Mesendoderm (in vitro differentiated cells): ENCODE results near the gene SH3BP5.

ENCODE experiments used
- DNase-seq: peaks from one replicate; pipeline ENCODE4 v3.0.0; 2013
- H2AK5ac ChIP-seq: 2 replicates; pipeline ENCODE4 v1.6.1; 2013; ENCODE audit warnings: low read length, inconsistent platforms
- H2BK120ac ChIP-seq: 2 replicates; pipeline ENCODE4 v1.6.1; 2013; ENCODE audit warnings: low read depth, mild to moderate bottlenecking, low read length, moderate library complexity, mixed read lengths
- H2BK15ac ChIP-seq: replicated peaks from 2 replicates; pipeline ENCODE4 v1.6.1; 2013; ENCODE audit warnings: low read depth, mild to moderate bottlenecking, moderate library complexity
- H2BK5ac ChIP-seq: 2 replicates; pipeline ENCODE4 v1.6.1; 2013; ENCODE audit warnings: low read length, inconsistent platforms
- H3K18ac ChIP-seq: 2 replicates; pipeline ENCODE4 v1.6.1; 2013; ENCODE audit warnings: mild to moderate bottlenecking, low read length, mixed read lengths
- H3K23ac ChIP-seq: one replicate; pipeline ENCODE4 v1.6.1; 2013; ENCODE audit warnings: low read length
- H3K27ac ChIP-seq: 2 replicates; pipeline ENCODE4 v1.5.1; 2013; ENCODE audit warnings: low read depth, mild to moderate bottlenecking, inconsistent platforms, low read length, moderate library complexity
- H3K27me3 ChIP-seq: 2 replicates; pipeline ENCODE4 v1.6.1; 2013; ENCODE audit warnings: low read length, control low read depth, mild to moderate bottlenecking, inconsistent platforms; ENCODE audit not compliant: insufficient read depth, poor library complexity
- H3K36me3 ChIP-seq: 2 replicates; pipeline ENCODE4 v1.6.1; 2013; ENCODE audit warnings: low read length, inconsistent platforms; ENCODE audit not compliant: control insufficient read depth, insufficient read depth
- H3K4ac ChIP-seq: one replicate; pipeline ENCODE4 v1.6.1; 2013; ENCODE audit warnings: low read depth, mild to moderate bottlenecking, low read length, moderate library complexity
- H3K4me1 ChIP-seq: 2 replicates; pipeline ENCODE4 v1.6.1; 2013; ENCODE audit warnings: low read depth, low read length, inconsistent platforms; ENCODE audit not compliant: control insufficient read depth
- H3K4me2 ChIP-seq: 2 replicates; pipeline ENCODE4 v1.6.1; 2013; ENCODE audit warnings: low read length
- H3K4me3 ChIP-seq: 2 replicates; pipeline ENCODE4 v1.5.1; 2013; ENCODE audit warnings: mild to moderate bottlenecking, low read length
- H3K56ac ChIP-seq: one replicate; pipeline ENCODE4 v1.6.1; 2013; ENCODE audit warnings: low read length
- H3K79me1 ChIP-seq: 2 replicates; pipeline ENCODE4 v1.6.1; 2013; ENCODE audit warnings: low read length, inconsistent platforms
- H3K79me2 ChIP-seq: 2 replicates; pipeline ENCODE4 v1.6.1; 2013; ENCODE audit warnings: mild to moderate bottlenecking, low read length; ENCODE audit not compliant: control insufficient read depth, insufficient read depth
- H3K9ac ChIP-seq: 2 replicates; pipeline ENCODE4 v1.6.1; 2013; ENCODE audit warnings: low read length, inconsistent platforms
- H4K5ac ChIP-seq: one replicate; pipeline ENCODE4 v1.6.1; 2013; ENCODE audit warnings: low read length
- H4K8ac ChIP-seq: one replicate; pipeline ENCODE4 v1.6.1; 2013; ENCODE audit warnings: low read depth, mild to moderate bottlenecking, control low read depth, low read length, moderate library complexity
- WGBS: extraction: QIAGEN DNeasy Blood & Tissue Kit; methylation state at CpG from one replicate; pipeline ENCODE4 v1.1.7; 2013; ENCODE audit warnings: low lambda C conversion rate, missing lambda C conversion rate; ENCODE audit not compliant: insufficient coverage; ENCODE audit errors: extremely low coverage; 5-methylcytosine and 5-hydroxymethylcytosine counted together

SH3BP5 gene

DNA sequence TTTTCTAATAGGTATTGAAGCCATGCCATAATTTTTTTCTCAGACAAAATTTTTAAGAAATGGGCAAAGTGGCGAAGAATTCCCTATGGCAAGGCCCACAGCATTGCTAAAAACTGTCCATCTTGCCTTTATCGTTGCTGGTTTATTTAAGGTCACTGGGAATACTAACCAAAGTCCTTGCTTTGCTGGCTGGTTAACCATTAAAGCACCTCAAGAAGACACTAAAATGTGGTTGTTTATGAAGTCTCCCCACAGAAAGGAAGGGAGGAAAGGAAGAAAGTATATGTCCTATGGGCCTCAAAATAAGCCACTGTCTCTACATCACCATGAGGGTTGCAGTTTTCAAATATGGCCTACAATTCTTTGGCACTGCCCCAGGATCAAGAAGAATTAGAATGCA is 13.2 kb downstream of the SH3BP5 start:
- DNase-seq = no peak
- Histone ChIP-seq H3K79me1 (no peaks in the 10 kb centered on the region), H3K18ac (no peak overlapping the region), H2BK120ac (no peak overlapping the region), H3K9ac (no peak overlapping the region), H3K36me3 (no peaks in the 10 kb centered on the region), H3K4me3 (no peak overlapping the region), H3K4me1 (no peaks in the 10 kb centered on the region), H3K79me2 (no peaks in the 10 kb centered on the region), H4K8ac (no peak overlapping the region), H3K23ac (no peak overlapping the region), H2BK15ac (no peak overlapping the region), H3K56ac (no peak overlapping the region), H3K27me3 (no peaks in the 10 kb centered on the region), H3K4me2 (no peak overlapping the region), H2AK5ac (no peak overlapping the region), H2BK5ac (no peak overlapping the region), H4K5ac (no peak overlapping the region), H3K4ac (no peak overlapping the region), H3K27ac (no peak overlapping the region)
- WGBS = no CpG with 5 or more reads among the region's 2 CpGs

DNA sequence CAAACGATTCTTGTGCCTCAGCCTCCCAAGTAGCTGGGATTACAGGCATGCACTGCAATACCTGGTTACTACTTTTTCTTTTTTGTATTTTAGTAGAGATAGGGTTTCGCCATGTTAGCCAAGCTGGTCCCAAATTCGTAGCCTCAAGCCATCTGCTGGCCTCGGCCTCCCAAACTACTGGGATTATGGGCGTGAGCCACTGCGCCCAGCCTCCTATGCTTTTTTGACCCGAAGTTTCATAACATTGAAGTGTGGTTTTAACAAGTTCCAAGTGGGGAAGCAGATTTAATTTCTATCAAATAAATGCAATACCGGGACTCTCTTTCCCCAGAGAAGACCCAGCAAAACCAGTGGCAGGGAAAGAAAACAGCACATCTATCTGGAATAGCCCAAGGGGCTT is 13.7 kb downstream of the SH3BP5 start:
- Histone ChIP-seq H3K27me3 (no peaks in the 10 kb centered on the region), H3K18ac (no peak overlapping the region), H3K4me3 (no peak overlapping the region), H3K36me3 (no peaks in the 10 kb centered on the region), H3K4me2 (no peak overlapping the region), H4K8ac (no peak overlapping the region), H3K4me1 (no peaks in the 10 kb centered on the region), H3K9ac (no peak overlapping the region), H3K23ac (no peak overlapping the region), H2BK120ac (no peak overlapping the region), H3K79me1 (no peaks in the 10 kb centered on the region), H3K79me2 (no peaks in the 10 kb centered on the region), H2AK5ac (no peak overlapping the region), H3K27ac (no peak overlapping the region), H4K5ac (no peak overlapping the region), H2BK15ac (no peak overlapping the region), H3K56ac (no peak overlapping the region), H2BK5ac (no peak overlapping the region), H3K4ac (no peak overlapping the region)
- no peak for DNase-seq
- WGBS = no CpG with 5 or more reads among the region's 8 CpGs

DNA sequence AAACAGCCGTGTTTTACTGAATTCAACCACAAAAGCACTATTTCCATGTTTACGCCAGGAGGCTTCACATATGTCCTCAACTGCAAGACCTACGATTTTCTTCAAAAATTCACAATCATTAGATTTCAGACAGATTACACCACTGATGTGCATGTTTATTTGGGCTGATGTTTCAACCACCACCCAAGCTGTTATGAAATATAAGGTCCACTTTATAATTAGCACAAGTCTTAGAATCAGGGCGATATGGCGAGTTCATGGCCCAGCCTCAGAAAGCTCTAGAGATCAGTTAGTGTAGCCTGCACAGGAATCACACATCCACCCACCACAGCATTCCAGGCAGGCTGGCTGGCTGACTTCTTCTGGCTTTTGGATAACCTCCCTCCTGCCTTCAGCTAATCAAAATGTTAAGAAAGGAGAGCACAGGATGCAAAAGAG is 15.4 kb downstream of the SH3BP5 start:
- Histone ChIP-seq H3K9ac (no peak overlapping the region), H2BK120ac (no peak overlapping the region)

DNA sequence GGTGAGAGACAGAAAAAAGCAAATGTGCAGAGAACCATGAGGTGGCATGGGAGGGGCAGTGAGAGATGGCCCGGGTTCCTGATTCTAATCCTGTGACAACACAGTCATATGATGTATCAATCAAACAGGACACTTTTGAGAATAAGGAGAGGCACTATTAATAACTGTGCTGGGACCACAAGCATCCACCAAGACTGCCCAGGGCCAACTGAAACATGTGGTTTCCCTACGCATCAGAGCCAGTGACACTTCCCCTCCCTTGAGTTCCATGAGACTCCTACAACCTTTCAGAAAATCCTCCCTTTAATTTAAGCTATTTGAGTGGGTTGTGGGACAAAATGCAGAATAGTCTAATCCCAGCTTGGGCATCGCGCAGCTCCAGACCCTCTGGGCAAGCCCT is 17.4 kb downstream of the SH3BP5 start:
- no CpG with 5 or more reads among the region's 4 CpGs for WGBS

More for the DNA sequence above, 15.4 kb downstream of the SH3BP5 start:
- H2BK5ac ChIP-seq = no peak overlapping the region
- no peaks in the 10 kb centered on the region for H3K79me2 ChIP-seq
- H4K8ac ChIP-seq = no peak overlapping the region
- no CpG with 5 or more reads among the region's 5 CpGs for WGBS
- no peaks in the 10 kb centered on the region for H3K79me1 ChIP-seq
- H2BK15ac ChIP-seq = no peak overlapping the region
- DNase-seq = peak; percentile 52
- H3K27me3 ChIP-seq = no peaks in the 10 kb centered on the region
- no peak overlapping the region for H4K5ac ChIP-seq
- no peak overlapping the region for H3K18ac ChIP-seq
- no peak overlapping the region for H3K4me2 ChIP-seq
- no peak overlapping the region for H3K27ac ChIP-seq
- no peak overlapping the region for H3K23ac ChIP-seq
- H2AK5ac ChIP-seq = no peak overlapping the region
- H3K4me3 ChIP-seq = no peak overlapping the region
- no peaks in the 10 kb centered on the region for H3K36me3 ChIP-seq
- H3K4me1 ChIP-seq = no peaks in the 10 kb centered on the region
- no peak overlapping the region for H3K4ac ChIP-seq
- H3K56ac ChIP-seq = no peak overlapping the region

DNA sequence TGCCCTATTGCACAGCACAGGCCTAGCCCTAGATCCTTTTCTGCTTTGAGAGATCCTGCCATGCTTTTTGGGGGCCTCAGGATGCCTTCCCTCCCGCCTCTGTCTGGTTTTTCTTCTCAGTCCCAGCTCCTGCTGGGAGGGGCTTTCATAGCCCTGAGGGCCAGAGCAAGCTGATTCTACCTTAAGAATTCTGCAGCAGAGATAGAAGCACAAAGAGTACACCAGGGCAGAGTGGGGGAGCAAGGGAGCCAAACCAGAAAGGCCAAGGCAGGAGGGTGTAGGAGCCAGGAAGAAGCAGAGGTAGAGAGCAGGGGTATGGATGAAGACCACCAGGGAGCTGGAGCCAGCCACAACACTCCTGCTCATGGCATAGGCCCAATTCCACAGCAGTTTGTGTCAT is 18.1 kb downstream of the SH3BP5 start:
- Histone ChIP-seq H2BK5ac (no peak overlapping the region), H3K9ac (no peak overlapping the region), H3K23ac (no peak overlapping the region), H2AK5ac (no peak overlapping the region), H3K27me3 (no peaks in the 10 kb centered on the region), H3K4ac (no peak overlapping the region), H3K36me3 (no peaks in the 10 kb centered on the region), H3K56ac (no peak overlapping the region), H2BK120ac (no peak overlapping the region), H3K79me2 (no peaks in the 10 kb centered on the region), H3K79me1 (no peaks in the 10 kb centered on the region), H3K4me3 (no peak overlapping the region), H3K4me2 (no peak overlapping the region), H3K27ac (no peak overlapping the region), H2BK15ac (no peak overlapping the region), H4K5ac (no peak overlapping the region), H3K18ac (peak overlapping the region; percentile 2), H3K4me1 (peaks cover 4% of the 10 kb centered on the region), H4K8ac (no peak overlapping the region)
- no peak for DNase-seq
- WGBS = no CpG with 5 or more reads among the region's 1 CpG

More for the DNA sequence above, 17.4 kb downstream of the SH3BP5 start:
- peaks cover 4% of the 10 kb centered on the region for H3K4me1 ChIP-seq
- no peak overlapping the region for H3K23ac ChIP-seq
- H2BK5ac ChIP-seq = no peak overlapping the region
- no peak overlapping the region for H3K56ac ChIP-seq
- no peaks in the 10 kb centered on the region for H3K36me3 ChIP-seq
- H2AK5ac ChIP-seq = no peak overlapping the region
- no peak overlapping the region for H3K4me2 ChIP-seq
- no peak overlapping the region for H4K8ac ChIP-seq
- H2BK120ac ChIP-seq = no peak overlapping the region
- no peak overlapping the region for H3K9ac ChIP-seq
- no peak overlapping the region for H2BK15ac ChIP-seq
- peak overlapping the region; percentile 43 for H3K4ac ChIP-seq
- no peak overlapping the region for H3K4me3 ChIP-seq
- no peaks in the 10 kb centered on the region for H3K79me2 ChIP-seq
- H3K27ac ChIP-seq = no peak overlapping the region
- no peaks in the 10 kb centered on the region for H3K79me1 ChIP-seq
- no peak for DNase-seq
- H3K27me3 ChIP-seq = no peaks in the 10 kb centered on the region
- no peak overlapping the region for H3K18ac ChIP-seq
- no peak overlapping the region for H4K5ac ChIP-seq

DNA sequence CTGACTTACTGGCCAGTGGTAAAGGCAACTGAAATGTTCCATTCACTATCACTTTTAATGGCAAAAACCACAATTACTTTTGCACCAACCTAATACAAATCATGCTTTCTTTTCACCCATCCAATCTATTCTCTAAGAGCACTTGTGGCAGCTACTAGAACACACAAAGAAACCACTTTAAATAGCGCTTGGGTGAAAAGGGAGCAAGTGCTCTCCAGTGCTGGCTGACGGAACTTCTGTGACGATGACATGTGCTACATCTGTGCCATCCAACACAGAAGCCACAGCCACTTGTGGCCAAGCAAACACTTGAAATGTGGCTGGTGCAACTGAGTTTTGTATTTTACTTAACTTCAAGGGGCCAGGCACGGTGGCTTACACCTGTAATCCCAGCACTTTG is 18.9 kb downstream of the SH3BP5 start:
- H3K4me1 ChIP-seq = peaks cover 4% of the 10 kb centered on the region
- H3K56ac ChIP-seq = no peak overlapping the region
- H3K27me3 ChIP-seq = no peaks in the 10 kb centered on the region
- H3K18ac ChIP-seq = no peak overlapping the region
- no peak overlapping the region for H3K9ac ChIP-seq
- no peak overlapping the region for H2BK15ac ChIP-seq
- H2BK120ac ChIP-seq = no peak overlapping the region
- no peak overlapping the region for H2AK5ac ChIP-seq
- DNase-seq = no peak
- H3K4me3 ChIP-seq = no peak overlapping the region
- no peak overlapping the region for H3K4ac ChIP-seq
- H2BK5ac ChIP-seq = no peak overlapping the region
- H3K79me2 ChIP-seq = no peaks in the 10 kb centered on the region
- H4K5ac ChIP-seq = no peak overlapping the region
- no peak overlapping the region for H3K23ac ChIP-seq
- H3K4me2 ChIP-seq = no peak overlapping the region
- H3K79me1 ChIP-seq = no peaks in the 10 kb centered on the region
- no peak overlapping the region for H3K27ac ChIP-seq
- H3K36me3 ChIP-seq = no peaks in the 10 kb centered on the region
- H4K8ac ChIP-seq = no peak overlapping the region
- no CpG with 5 or more reads among the region's 4 CpGs for WGBS
